ENCODE data around the gene TBC1D32.

GRCh38 chr6:121201105-121201504 lies 133.2 kb downstream of the TBC1D32 start:
- TF ChIP-seq CTCF (conservative IDR thresholded peaks at IDR 0.05 in 1 of 2, IDR thresholded peaks at IDR 0.05 in 1 of 2; ENCODE audit: low read depth in 1 of 2, low read length in 2 of 2) (no peak), EZH2 (IDR thresholded peaks at IDR 0.05; ENCODE audit: low read length, missing control alignments) (no peak)
